Measurements from ENCODE around the gene USP17L19.
"Not testable (repeated sequence)": the region's sequence is repeated elsewhere in the genome, so short reads cannot be mapped to it uniquely, and the experiment has no call there.

- TF ChIP-seq CTCF (conservative IDR thresholded peaks at IDR 0.05; ENCODE audit: low read depth in 2 of 2); POLR2AphosphoS5 (IDR thresholded peaks at IDR 0.05; ENCODE audit: low read depth); JUNB (IDR thresholded peaks at IDR 0.05; ENCODE audit: unreplicated experiment); EZH2 (IDR thresholded peaks at IDR 0.05; ENCODE audit: low read depth, unreplicated experiment); REST (IDR thresholded peaks at IDR 0.05; ENCODE audit: unreplicated experiment); ETS1 (IDR thresholded peaks at IDR 0.05); ZNF331 (CRISPR knock-in tag; IDR thresholded peaks at IDR 0.05; ENCODE audit: low read depth); STAT1 (IDR thresholded peaks at IDR 0.05; ENCODE audit: unreplicated experiment); NANOG (IDR thresholded peaks at IDR 0.05; ENCODE audit: borderline replicate concordance); EZH2phosphoT487 (IDR thresholded peaks at IDR 0.05; ENCODE audit: unreplicated experiment); CREB1 (CRISPR knock-in tag; IDR thresholded peaks at IDR 0.05; ENCODE audit: low read depth): not testable (repeated sequence)
These were observed 14.7 kb upstream of the USP17L19 start for GRCh38 chr4:9238461-9238860.

Data from GM23338 (cell line).